SU-DHL-6 (cell line): Measurements from ENCODE around the gene ZIC1.

Source experiments
- H2AFZ ChIP-seq: fragments of 200-600 bp; sonication (generic); 2 replicates; pipeline ENCODE4 v1.6.1; 2014; ENCODE audit warnings: low read depth, mild to moderate bottlenecking, moderate library complexity, mixed read lengths, antibody characterized with exemption, low read length; ENCODE audit not compliant: severe bottlenecking
- H3F3A ChIP-seq: fragments of 200-600 bp; shearing (Covaris generic); 2 replicates; pipeline ENCODE4 v1.6.0; 2016; ENCODE audit warnings: antibody characterized with exemption, mild to moderate bottlenecking; ENCODE audit not compliant: insufficient read depth
- H3K27ac ChIP-seq: fragments of 200-600 bp; sonication (generic); 2 replicates; pipeline ENCODE4 v1.5.1; 2016; ENCODE audit warnings: low read depth, mild to moderate bottlenecking, low read length, moderate library complexity, mixed read lengths
- H3K27me3 ChIP-seq: fragments of 200-600 bp; sonication (generic), shearing (Covaris generic); 2 replicates; pipeline ENCODE4 v1.6.0; 2014; ENCODE audit warnings: mild to moderate bottlenecking, low read length
- H3K36me3 ChIP-seq: fragments of 200-600 bp; sonication (generic); 2 replicates; pipeline ENCODE4 v1.6.1; 2014; ENCODE audit warnings: mild to moderate bottlenecking, low read length, mixed read lengths
- H3K4me2 ChIP-seq: fragments of 300-600, 200-600 bp; shearing (Covaris generic), sonication (generic); 2 replicates; pipeline ENCODE4 v1.6.0; 2014; ENCODE audit warnings: low read length, low read depth, mild to moderate bottlenecking; ENCODE audit not compliant: poor library complexity, severe bottlenecking
- H3K4me3 ChIP-seq: fragments of 200-600 bp; sonication (generic); 2 replicates; pipeline ENCODE4 v1.5.1; 2014; ENCODE audit warnings: antibody characterized with exemption, low read length, mild to moderate bottlenecking, mixed read lengths; ENCODE audit not compliant: insufficient read depth, poor library complexity, severe bottlenecking
- H3K79me2 ChIP-seq: fragments of 200-600 bp; sonication (generic); 2 replicates; pipeline ENCODE4 v1.6.1; 2014; ENCODE audit warnings: mild to moderate bottlenecking, low read length, moderate library complexity; ENCODE audit not compliant: insufficient read depth
- H3K9ac ChIP-seq: fragments of 200-600 bp; sonication (generic); 2 replicates; pipeline ENCODE4 v1.7.0; 2014; ENCODE audit warnings: mild to moderate bottlenecking, low read length
- H3K9me2 ChIP-seq: fragments of 200-600 bp; sonication (generic); replicated peaks from 2 replicates; pipeline ENCODE4 v1.6.1; 2014; ENCODE audit warnings: low read length; ENCODE audit not compliant: insufficient read depth
- H3K9me3 ChIP-seq: fragments of 200-600 bp; sonication (generic); 2 replicates; pipeline ENCODE4 v1.6.1; 2014; ENCODE audit warnings: low read length, mixed read lengths; ENCODE audit not compliant: insufficient read depth
- H4K20me1 ChIP-seq: fragments of 200-600 bp; sonication (generic); 2 replicates; pipeline ENCODE4 v1.6.1; 2014; ENCODE audit warnings: low read depth, mild to moderate bottlenecking, antibody characterized with exemption, low read length, moderate library complexity, mixed read lengths
- CTCF ChIP-seq: fragments of 200-600 bp; sonication (generic); IDR thresholded peaks from one replicate; pipeline ENCODE4 v1.5.1; 2017; ENCODE audit warnings: antibody characterized with exemption, mild to moderate bottlenecking, low read length, moderate library complexity; ENCODE audit not compliant: insufficient read depth, poor library complexity, severe bottlenecking
- EZH2phosphoT487 ChIP-seq: fragments of 200-600 bp; sonication (generic), shearing (Covaris generic); conservative IDR thresholded peaks from 2 replicates; pipeline ENCODE4 v1.6.1; 2018; ENCODE audit warnings: mild to moderate bottlenecking, antibody characterized with exemption, low read length, moderate library complexity, mixed read lengths

The ZIC1 gene

GRCh38 chr3:147417551-147418295 is 8.6 kb downstream of the ZIC1 start:
- Histone ChIP-seq H4K20me1 (no peaks in the 10 kb centered on the region), H3K9me2 (no peaks in the 10 kb centered on the region), H3K4me2 (no peak overlapping the region), H3K79me2 (no peaks in the 10 kb centered on the region), H3K9ac (no peak overlapping the region), H3F3A (no peaks in the 10 kb centered on the region), H3K9me3 (no peaks in the 10 kb centered on the region), H2AFZ (no peak overlapping the region), H3K27ac (no peak overlapping the region), H3K36me3 (no peaks in the 10 kb centered on the region), H3K27me3 (no peaks in the 10 kb centered on the region), H3K4me3 (no peak overlapping the region)
- TF ChIP-seq CTCF (no peak), EZH2phosphoT487 (no peak)

- Histone ChIP-seq H3K36me3 (no peaks in the 10 kb centered on the region), H3F3A (no peaks in the 10 kb centered on the region), H3K79me2 (no peaks in the 10 kb centered on the region), H4K20me1 (no peaks in the 10 kb centered on the region), H2AFZ (no peak overlapping the region), H3K27me3 (no peaks in the 10 kb centered on the region), H3K4me3 (no peak overlapping the region), H3K27ac (no peak overlapping the region), H3K9me3 (no peaks in the 10 kb centered on the region), H3K9ac (no peak overlapping the region), H3K9me2 (no peaks in the 10 kb centered on the region), H3K4me2 (no peak overlapping the region)
- TF ChIP-seq CTCF (no peak), EZH2phosphoT487 (no peak)
Observed at GRCh38 chr3:147418371-147418781, 9.2 kb downstream of the ZIC1 start.

GRCh38 chr3:147418808-147419701 is 9.9 kb downstream of the ZIC1 start:
- Histone ChIP-seq H3K9me3 (no peaks in the 10 kb centered on the region), H3K36me3 (no peaks in the 10 kb centered on the region), H3K4me2 (no peak overlapping the region), H4K20me1 (no peaks in the 10 kb centered on the region), H3K79me2 (no peaks in the 10 kb centered on the region), H3K9ac (no peak overlapping the region), H3K9me2 (no peaks in the 10 kb centered on the region), H2AFZ (no peak overlapping the region), H3K27me3 (no peaks in the 10 kb centered on the region), H3F3A (no peaks in the 10 kb centered on the region), H3K27ac (no peak overlapping the region), H3K4me3 (no peak overlapping the region)
- TF ChIP-seq CTCF, result no peak
- no peak for TF ChIP-seq EZH2phosphoT487
